Common myeloid progenitor, CD34-positive (primary cell): ENCODE measurements around the gene ACSS1.

Source experiments
- CTCF ChIA-PET: fragments of 350-600 bp; sonication (Branson Sonifier 250); formaldehyde crosslinking; loops from one replicate; lab custom pipeline; 2021; ENCODE audit warnings: antibody characterized with exemption; lab: Charles Lee
- POLR2A ChIA-PET: fragments of 350-600 bp; sonication (Branson Sonifier 250); formaldehyde crosslinking; loops from one replicate; lab custom pipeline; 2021; ENCODE audit warnings: antibody characterized with exemption; lab: Charles Lee
- DNase-seq, 3 donors: peaks; one replicate each; pipeline versions ENCODE4 v3.0.0 to v3.0.0-alpha.2; 2013
- H3K27ac ChIP-seq, 2 experiments: 1 replicate in 1 of 2; 2 replicates in 1 of 2; pipeline ENCODE4 v1.7.0; 2013; ENCODE audit warnings: inconsistent platforms in 2 of 2, low read length in 2 of 2, mild to moderate bottlenecking in 2 of 2, low read depth in 1 of 2, moderate library complexity in 1 of 2; ENCODE audit not compliant: severe bottlenecking in 2 of 2, insufficient read depth in 1 of 2, poor library complexity in 1 of 2
- H3K27me3 ChIP-seq, 5 experiments: replicated peaks in 2 of 5; 1 replicate in 3 of 5; 2 replicates in 2 of 5; pipeline versions ENCODE4 v1.6.1 to v1.7.0; 2013; ENCODE audit warnings: low read length in 4 of 5, mild to moderate bottlenecking in 2 of 5, moderate library complexity in 2 of 5, inconsistent platforms in 1 of 5; ENCODE audit not compliant: insufficient read depth in 5 of 5, control insufficient read depth in 4 of 5
- H3K36me3 ChIP-seq, 4 experiments: 1 replicate in 2 of 4; 2 replicates in 2 of 4; pipeline versions ENCODE4 v1.6.1 to v1.7.0; 2013; ENCODE audit warnings: low read length in 3 of 4, control low read depth in 1 of 4, mild to moderate bottlenecking in 1 of 4; ENCODE audit not compliant: control insufficient read depth in 4 of 4, insufficient read depth in 4 of 4
- H3K4me1 ChIP-seq, 4 experiments: 1 replicate in 3 of 4; 2 replicates in 1 of 4; pipeline versions ENCODE4 v1.6.1 to v1.7.1; 2013; ENCODE audit warnings: low read length in 3 of 4, mild to moderate bottlenecking in 3 of 4, control low read depth in 1 of 4, inconsistent platforms in 1 of 4, moderate library complexity in 1 of 4; ENCODE audit not compliant: control insufficient read depth in 4 of 4, insufficient read depth in 4 of 4; ENCODE audit errors: control extremely low read depth in 1 of 4
- H3K4me3 ChIP-seq, 7 experiments: 1 replicate in 4 of 7; 2 replicates in 3 of 7; pipeline versions ENCODE4 v1.5.1 to v1.7.0; 2013; ENCODE audit warnings: mild to moderate bottlenecking in 7 of 7, low read length in 6 of 7, moderate library complexity in 6 of 7, inconsistent platforms in 2 of 7, low read depth in 2 of 7, control low read depth in 1 of 7; ENCODE audit not compliant: insufficient read depth in 4 of 7, control insufficient read depth in 1 of 7; ENCODE audit errors: extremely low read depth in 1 of 7
- H3K9me3 ChIP-seq, 5 experiments: 1 replicate in 4 of 5; 2 replicates in 1 of 5; pipeline versions ENCODE4 v1.6.1 to v1.7.1; 2013; ENCODE audit warnings: low read length in 4 of 5, mild to moderate bottlenecking in 2 of 5, inconsistent platforms in 1 of 5, low read depth in 1 of 5, moderate library complexity in 1 of 5; ENCODE audit not compliant: control insufficient read depth in 4 of 5, insufficient read depth in 2 of 5; ENCODE audit errors: control extremely low read depth in 1 of 5
- WGBS: methylation state at CpG from one replicate; pipeline ENCODE4 v1.1.5; 2013; ENCODE audit not compliant: insufficient coverage; 5-methylcytosine and 5-hydroxymethylcytosine counted together

Gene ACSS1

DNA sequence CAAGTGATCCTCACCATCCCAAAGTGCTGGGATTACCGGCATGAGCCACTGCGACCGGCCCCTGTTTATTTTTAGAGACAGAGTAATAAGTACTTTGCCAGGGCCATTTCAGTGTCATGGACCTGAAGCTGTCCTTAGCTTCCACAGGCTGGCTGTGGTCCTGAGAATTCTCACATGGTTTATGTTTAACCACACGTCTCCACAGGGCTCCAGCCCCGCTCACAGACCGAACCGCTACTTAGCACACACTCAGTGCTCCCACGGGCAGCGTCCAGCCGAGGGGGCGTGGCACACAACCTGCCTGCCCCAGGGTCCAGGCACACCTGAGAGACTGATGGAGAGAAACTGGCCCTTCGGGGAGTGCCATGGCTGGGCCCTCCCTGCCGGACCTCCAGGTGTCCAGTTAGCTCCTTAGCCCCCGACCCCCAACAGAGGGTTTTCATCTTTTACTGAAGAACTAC lies 11.7 kb downstream of the ACSS1 start:
- POLR2A ChIA-PET = no interaction called here

DNA sequence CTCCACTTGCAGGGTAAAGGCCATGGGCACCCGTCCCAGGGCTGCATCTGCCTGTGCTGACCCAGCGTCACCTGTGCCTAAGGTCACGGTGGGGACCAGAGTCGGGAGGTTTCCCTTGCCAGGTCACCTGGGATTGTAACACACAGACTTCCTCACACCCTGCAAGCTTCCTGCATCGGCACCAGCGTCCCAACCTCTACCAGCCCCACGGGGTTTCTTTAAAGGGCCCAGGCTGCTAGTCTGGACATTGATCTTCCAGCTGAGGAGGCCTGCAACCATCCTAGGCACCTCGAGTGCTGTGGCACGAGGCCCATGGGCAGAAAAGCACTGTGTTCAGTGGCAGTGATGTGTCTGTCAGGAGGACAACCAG lies 12.6 kb downstream of the ACSS1 start:
- Histone ChIP-seq H3K27me3 (no peaks in the 10 kb centered on the region), H3K4me3 (no peak overlapping the region), H3K4me1 (peaks cover 0 to 37% (median 29%) of the 10 kb centered on the region in 4 experiments), H3K27ac (no peak overlapping the region), H3K9me3 (no peaks in the 10 kb centered on the region), H3K36me3 (peaks cover 9 to 45% (median 27%) of the 10 kb centered on the region in 4 experiments)
- WGBS = 63% methylated on average over 8 of the region's 9 CpGs
- CTCF ChIA-PET = interaction anchor here (1.5 kb wide), 1 partner anchor 19 kb away, joined by 6 read pairs; no protein-coding TSS in a partner anchor
- DNase-seq = no peak
- POLR2A ChIA-PET = no interaction called here

More for the DNA sequence above, 11.7 kb downstream of the ACSS1 start:
- no peak overlapping the region for H3K27ac ChIP-seq
- H3K4me3 ChIP-seq = no peak overlapping the region
- no peak for DNase-seq
- no peaks in the 10 kb centered on the region for H3K9me3 ChIP-seq
- peaks cover 9 to 50% (median 29%) of the 10 kb centered on the region in 4 experiments for H3K36me3 ChIP-seq
- CTCF ChIA-PET = interaction anchor here (0.9 to 1.5 kb wide), 3 partner anchors 19 to 93 kb away, joined by 3 to 6 read pairs (median 3); no protein-coding TSS in a partner anchor
- peaks cover 0 to 35% (median 25%) of the 10 kb centered on the region in 4 experiments for H3K4me1 ChIP-seq
- WGBS = 93% methylated on average over 14 of the region's 14 CpGs
- no peaks in the 10 kb centered on the region for H3K27me3 ChIP-seq

DNA sequence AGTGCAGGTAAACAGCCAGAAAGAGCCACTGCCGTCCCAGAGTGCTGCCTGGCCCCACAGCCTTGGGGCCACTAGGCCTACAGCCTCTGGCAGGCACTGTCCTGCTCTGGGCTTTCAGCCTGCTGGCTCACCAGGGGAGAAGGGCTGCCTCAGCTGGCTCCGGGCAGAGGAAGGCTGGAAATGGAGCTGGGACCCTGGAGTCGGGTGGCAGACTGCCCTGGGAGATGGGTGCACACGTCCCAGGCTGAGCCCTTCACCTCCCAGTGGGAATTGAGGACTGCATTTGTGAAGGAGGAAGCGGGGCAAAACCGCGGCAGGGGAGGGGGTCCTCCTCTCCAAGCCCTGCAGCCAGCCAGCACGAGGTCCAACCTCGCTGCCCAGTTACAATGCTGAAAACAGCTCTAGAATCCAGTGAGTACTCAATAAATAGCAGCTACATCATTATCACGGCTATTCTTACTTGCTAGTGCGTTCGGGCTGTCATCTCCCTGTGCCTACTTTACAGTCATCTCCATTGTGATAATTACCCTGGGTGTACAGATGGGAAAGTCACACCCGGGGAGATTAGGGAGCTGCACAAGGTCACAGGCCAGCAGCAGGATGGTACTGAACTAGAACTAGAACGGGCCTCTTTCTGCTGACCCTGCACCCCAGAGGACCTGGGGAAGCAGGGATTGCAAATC lies 13.1 kb downstream of the ACSS1 start:
- no peak overlapping the region for H3K27ac ChIP-seq
- WGBS = 94% methylated on average over 7 of the region's 14 CpGs
- ChIA-PET POLR2A (no interaction called here), CTCF (interaction anchor here (1.5 kb wide), 1 partner anchor 20 kb away, joined by 6 read pairs; no protein-coding TSS in a partner anchor)
- peaks cover 0 to 42% (median 34%) of the 10 kb centered on the region in 4 experiments for H3K4me1 ChIP-seq
- H3K36me3 ChIP-seq = peaks cover 9 to 44% (median 27%) of the 10 kb centered on the region in 4 experiments
- no peak overlapping the region for H3K4me3 ChIP-seq
- no peaks in the 10 kb centered on the region for H3K9me3 ChIP-seq
- DNase-seq = no peak
- H3K27me3 ChIP-seq = no peaks in the 10 kb centered on the region

DNA sequence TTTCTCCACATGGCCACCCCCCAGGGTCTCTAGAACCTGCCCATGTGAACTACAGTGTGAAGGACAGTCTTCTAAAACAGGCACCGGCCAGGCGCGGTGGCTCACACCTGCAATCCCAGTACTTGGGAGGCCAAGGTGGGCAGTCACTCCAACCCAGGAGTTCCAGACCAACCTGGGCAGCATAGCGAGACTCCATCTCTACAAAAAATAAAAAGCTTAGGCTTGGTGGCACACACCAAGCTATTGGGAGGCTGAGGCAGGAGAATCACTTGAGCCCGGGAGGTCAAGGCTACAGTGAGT lies 13.7 kb downstream of the ACSS1 start:
- H3K27ac ChIP-seq = no peak overlapping the region
- WGBS = 100% methylated on average over 1 of the region's 5 CpGs
- DNase-seq = no peak
- POLR2A ChIA-PET = no interaction called here
- H3K27me3 ChIP-seq = no peaks in the 10 kb centered on the region
- H3K36me3 ChIP-seq = peaks cover 9 to 38% (median 27%) of the 10 kb centered on the region in 4 experiments
- no peaks in the 10 kb centered on the region for H3K9me3 ChIP-seq
- CTCF ChIA-PET = interaction anchor here (0.7 to 1.4 kb wide), 2 partner anchors 9 to 40 kb away, joined by 3 to 5 read pairs; no protein-coding TSS in a partner anchor
- H3K4me1 ChIP-seq = peaks cover 0 to 48% (median 39%) of the 10 kb centered on the region in 4 experiments
- no peak overlapping the region for H3K4me3 ChIP-seq

DNA sequence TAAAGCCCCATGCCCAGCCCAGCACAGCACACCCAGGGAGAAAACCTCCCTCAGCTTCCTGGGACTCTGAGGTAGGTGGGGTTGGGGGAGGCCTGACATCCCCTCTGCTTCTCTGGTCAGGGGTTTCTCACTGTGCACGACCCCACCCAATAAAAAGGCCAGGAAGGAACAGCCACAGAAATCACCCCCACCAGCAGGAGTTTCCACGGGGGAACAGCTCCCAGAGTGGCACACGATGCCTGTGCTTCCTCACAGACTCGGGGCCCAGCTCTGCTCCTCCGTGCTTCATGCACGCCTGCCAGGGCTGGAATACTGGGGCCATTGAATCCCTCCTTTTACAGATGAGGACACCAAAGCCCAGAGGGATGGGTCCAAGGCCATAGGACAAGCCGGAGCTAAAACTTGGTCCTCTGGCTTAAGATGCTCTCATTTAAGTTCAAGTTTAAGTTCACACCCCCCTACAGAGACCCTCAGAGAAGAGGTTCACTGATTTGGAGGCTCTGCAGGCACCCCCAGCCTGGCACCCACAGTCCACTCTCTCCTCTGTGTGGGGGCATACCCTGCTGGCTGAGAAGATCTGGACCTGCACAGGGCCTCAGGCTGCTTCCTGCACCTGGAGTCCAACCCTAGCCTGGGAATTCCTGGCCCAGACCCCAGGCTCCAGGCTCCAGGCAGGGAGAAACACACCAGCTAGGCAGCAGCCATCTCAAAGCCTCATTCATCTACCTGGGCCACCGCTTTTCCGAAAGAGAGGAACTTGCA lies 14.3 kb downstream of the ACSS1 start:
- Histone ChIP-seq H3K27ac (peak overlapping the region in 1 of 2 experiments; percentile 63), H3K9me3 (no peaks in the 10 kb centered on the region), H3K36me3 (peaks cover 9 to 34% (median 27%) of the 10 kb centered on the region in 4 experiments), H3K4me1 (peaks cover 0 to 53% (median 45%) of the 10 kb centered on the region in 4 experiments), H3K4me3 (no peak overlapping the region), H3K27me3 (no peaks in the 10 kb centered on the region)
- POLR2A ChIA-PET = no interaction called here
- CTCF ChIA-PET = interaction anchor here (0.7 to 1.4 kb wide), 4 partner anchors 9 to 50 kb away, joined by 3 to 5 read pairs (median 4); no protein-coding TSS in a partner anchor
- 79% methylated on average over 9 of the region's 9 CpGs for WGBS
- no peak for DNase-seq

DNA sequence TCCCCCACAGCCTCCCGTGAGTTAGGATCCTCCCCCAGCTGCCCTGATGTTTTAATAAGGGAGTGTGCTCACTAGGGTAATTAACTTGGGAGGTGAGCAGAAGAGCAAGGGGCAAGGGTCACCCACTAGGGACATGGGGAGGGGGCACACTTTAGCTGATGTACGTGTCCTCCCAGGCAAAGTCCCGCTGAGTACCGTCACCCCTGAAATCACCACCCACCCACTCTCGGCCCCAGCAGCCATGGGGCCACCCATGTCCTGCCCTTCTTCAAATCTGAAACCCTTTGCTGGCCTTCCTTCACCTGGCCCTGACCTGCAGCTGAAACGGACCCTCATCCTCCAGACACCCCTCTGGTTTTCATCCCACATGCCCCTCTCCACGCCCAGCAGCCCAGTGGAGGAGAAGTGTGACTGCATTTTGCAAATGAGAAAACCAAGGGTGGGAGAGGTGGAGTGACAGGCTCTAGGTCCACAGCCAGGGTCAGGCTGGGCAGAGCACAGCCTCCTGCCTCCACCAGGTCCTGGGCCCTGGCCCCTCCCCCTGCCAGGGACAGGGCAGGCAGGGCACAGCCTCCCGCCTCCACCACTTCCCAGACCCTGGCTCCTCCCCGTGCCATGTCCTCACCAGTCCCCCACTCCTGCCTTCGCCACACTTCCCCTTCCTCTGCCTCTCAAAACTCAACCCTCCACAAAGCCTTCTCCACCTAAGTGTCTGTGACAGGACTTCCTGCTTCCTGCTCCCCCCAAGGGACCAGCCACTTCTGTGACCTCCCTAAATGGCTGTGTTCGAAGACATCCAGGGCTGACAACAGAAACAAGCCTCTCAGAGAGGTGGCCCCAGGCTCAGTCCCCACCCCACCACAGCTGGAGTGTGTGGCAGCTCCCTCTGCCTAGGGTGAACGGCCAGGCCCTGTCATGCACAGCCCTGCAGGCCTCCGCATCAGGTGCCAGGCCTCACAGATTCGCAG lies 15.1 kb downstream of the ACSS1 start:
- Histone ChIP-seq H3K4me1 (peaks cover 4 to 62% (median 53%) of the 10 kb centered on the region in 4 experiments), H3K27ac (peak overlapping the region; percentile 8 to 63), H3K36me3 (peaks cover 7 to 33% (median 21%) of the 10 kb centered on the region in 4 experiments), H3K9me3 (no peaks in the 10 kb centered on the region), H3K27me3 (no peaks in the 10 kb centered on the region), H3K4me3 (peak overlapping the region in 2 of 7 experiments; percentile 16 to 52)
- ChIA-PET CTCF (interaction anchor here (1.0 to 1.4 kb wide), 3 partner anchors 22 to 49 kb away, joined by 3 to 5 read pairs (median 4); no protein-coding TSS in a partner anchor), POLR2A (no interaction called here)
- DNase-seq = peak; percentile 77 to 93 (median 88)
- WGBS = 56% methylated on average over 8 of the region's 14 CpGs
